Uterus (tissue), 4 donors: ENCODE results near the gene NUBPL. TPM values are rescaled to one million over a fixed set of nuclear protein-coding genes. Genes with fewer than 3 reads are reported as not detected.

Source experiments
- DNase-seq, 2 donors: peaks; one replicate each; pipeline ENCODE4 v3.0.0-alpha.2; 2019 to 2020
- H3K27ac ChIP-seq, 2 donors: fragments of 200-600 bp; sonication (generic); 1 replicate in 1 of 2; 2 replicates in 1 of 2; pipeline ENCODE4 v1.5.1; 2016 to 2018
- H3K27me3 ChIP-seq, 2 donors: fragments of 200-600 bp; sonication (generic); one replicate each; pipeline ENCODE4 v1.5.1; 2018 to 2019; ENCODE audit warnings: control low read depth in 1 of 2
- H3K36me3 ChIP-seq, 2 donors: fragments of 200-600 bp; sonication (generic); one replicate each; pipeline ENCODE4 v1.5.1; 2019; ENCODE audit warnings: control low read depth in 1 of 2
- H3K4me1 ChIP-seq, 2 donors: fragments of 200-600 bp; sonication (generic); one replicate each; pipeline ENCODE4 v1.5.1; 2018 to 2019; ENCODE audit warnings: control low read depth in 1 of 2
- H3K4me3 ChIP-seq, 2 donors: fragments of 200-600 bp; sonication (generic); 1 replicate in 1 of 2; 2 replicates in 1 of 2; pipeline ENCODE4 v1.5.1; 2018 to 2019; ENCODE audit warnings: mild to moderate bottlenecking in 1 of 2
- H3K9me3 ChIP-seq, 2 donors: fragments of 200-600 bp; sonication (generic); one replicate each; pipeline ENCODE4 v1.5.1; 2019; ENCODE audit warnings: control low read depth in 1 of 2
- CTCF ChIP-seq, 4 experiments: fragments of 200-600 bp in 2 of 4; fragments of 450-650 bp in 2 of 4; sonication (generic) in 2 of 4; IDR thresholded peaks; one replicate each; pipeline ENCODE4 v1.5.1; 2016 to 2019; ENCODE audit warnings: antibody characterized with exemption in 4 of 4, mild to moderate bottlenecking in 2 of 4, moderate library complexity in 1 of 4
- POLR2A ChIP-seq, 2 donors: fragments of 450-650 bp; IDR thresholded peaks; one replicate each; pipeline ENCODE4 v1.6.1; 2016; ENCODE audit warnings: antibody characterized with exemption in 2 of 2, mild to moderate bottlenecking in 1 of 2, moderate library complexity in 1 of 2
- intact Hi-C: fragments of 100-400 bp; cut with DNase I; formaldehyde crosslinking; loops from one replicate; pipeline ENCODE4 v1.15.1; 2023; ENCODE audit warnings: low total_unique reads
- total RNA-seq, 4 donors: library from RNA; depleted of rRNA in 3 of 4; stranded (reverse); fragments of >200 nt in 3 of 4; gene quantifications; one replicate each; pipeline versions ENCODE4 v1.1.0 to v1.2.4, GENCODE V29; 2014 to 2023
- donor health status: DM: yes; HTN: yes; CAD: no.

Gene NUBPL
- total RNA-seq, result 10 to 100 TPM in 2 of 4 donors, 1 to 10 TPM in 2; 1.5 to 31.5 (median 12.2) TPM

GRCh38 chr14:31561155-31561846 is at the start of gene NUBPL:
NUBPL (plus strand) TSS chr14:31561404; CDS start chr14:31561440, 36 bp downstream.
- Histone ChIP-seq H3K9me3 (no peaks in the 10 kb centered on the region), H3K36me3 (no peaks in the 10 kb centered on the region), H3K4me1 (no peaks in the 10 kb centered on the region), H3K27me3 (no peaks in the 10 kb centered on the region), H3K4me3 (peak within 1 kb of the TSS; percentile 71 to 79), H3K27ac (peak within 1 kb of the TSS; percentile 77 to 83)
- intact Hi-C loops, result no loop called here
- peak; percentile 94 to 96 for DNase-seq
- peak; percentile 38 to 47 for TF ChIP-seq POLR2A (IDR thresholded peaks at IDR 0.05)
- TF ChIP-seq CTCF (IDR thresholded peaks at IDR 0.05), result peak in 1 of 4 experiments; percentile 3

GRCh38 chr14:31527087-31527486 is 34.1 kb upstream of the NUBPL start:
- Histone ChIP-seq H3K4me3 (no peak overlapping the region), H3K27ac (no peak overlapping the region), H3K36me3 (no peaks in the 10 kb centered on the region), H3K4me1 (no peaks in the 10 kb centered on the region), H3K27me3 (no peaks in the 10 kb centered on the region), H3K9me3 (no peaks in the 10 kb centered on the region)
- intact Hi-C loops, result no loop called here
- TF ChIP-seq CTCF (IDR thresholded peaks at IDR 0.05) (no peak), POLR2A (IDR thresholded peaks at IDR 0.05) (no peak)
- DNase-seq, result no peak

GRCh38 chr14:31527546-31527945 is 33.7 kb upstream of the NUBPL start:
- intact Hi-C loops, result no loop called here
- DNase-seq, result no peak
- no peak for TF ChIP-seq CTCF (IDR thresholded peaks at IDR 0.05)
- no peak for TF ChIP-seq POLR2A (IDR thresholded peaks at IDR 0.05)
- no peaks in the 10 kb centered on the region for H3K4me1 ChIP-seq
- H3K27ac ChIP-seq, result no peak overlapping the region
- no peaks in the 10 kb centered on the region for H3K27me3 ChIP-seq
- no peaks in the 10 kb centered on the region for H3K9me3 ChIP-seq
- no peaks in the 10 kb centered on the region for H3K36me3 ChIP-seq
- no peak overlapping the region for H3K4me3 ChIP-seq

GRCh38 chr14:31529053-31529452 is 32.2 kb upstream of the NUBPL start:
- TF ChIP-seq POLR2A (IDR thresholded peaks at IDR 0.05) (no peak), CTCF (IDR thresholded peaks at IDR 0.05) (no peak)
- intact Hi-C loops, result no loop called here
- Histone ChIP-seq H3K4me3 (no peak overlapping the region), H3K9me3 (no peaks in the 10 kb centered on the region), H3K27ac (no peak overlapping the region), H3K36me3 (no peaks in the 10 kb centered on the region), H3K27me3 (no peaks in the 10 kb centered on the region), H3K4me1 (no peaks in the 10 kb centered on the region)
- DNase-seq, result no peak

GRCh38 chr14:31530136-31530535 is 31.1 kb upstream of the NUBPL start:
- DNase-seq, result no peak
- TF ChIP-seq POLR2A (IDR thresholded peaks at IDR 0.05) (no peak), CTCF (IDR thresholded peaks at IDR 0.05) (no peak)
- H3K27ac ChIP-seq, result no peak overlapping the region
- no peaks in the 10 kb centered on the region for H3K9me3 ChIP-seq
- no peaks in the 10 kb centered on the region for H3K36me3 ChIP-seq
- intact Hi-C loops, result no loop called here
- H3K4me3 ChIP-seq, result no peak overlapping the region
- H3K27me3 ChIP-seq, result no peaks in the 10 kb centered on the region
- H3K4me1 ChIP-seq, result no peaks in the 10 kb centered on the region
